IMR-90 (cell line): Measurements from ENCODE around the gene SEL1L2. TPM values are rescaled to one million over a fixed set of nuclear protein-coding genes. Genes with fewer than 3 reads are reported as not detected.

ENCODE experiments used
- ATAC-seq: fragments of 200-7000 bp; cut with Tn5 transposase; 2 replicates; pipeline ENCODE4 v1.9.1; 2020; ENCODE audit warnings: low read depth, mild to moderate bottlenecking, moderate library complexity
- BruUV-seq: library from RNA; stranded (reverse); fragments of 400-500 nt; replicated peaks from 2 replicates; lab custom pipeline; 2021; lab: Mats Ljungman, UMichigan
- CTCF ChIA-PET: fragments of 300-600 bp; formaldehyde crosslinking; extraction: SDS; loops from one replicate; lab custom pipeline; 2021; ENCODE audit warnings: antibody characterized with exemption; lab: Yijun Ruan, JAX
- POLR2A ChIA-PET: fragments of 300-600 bp; sonication (Branson Sonifier 250); formaldehyde crosslinking; loops from one replicate; lab custom pipeline; 2022; ENCODE audit warnings: antibody characterized with exemption; ENCODE audit not compliant: unreplicated experiment; lab: Charles Lee
- DNase-seq: peaks from one replicate; pipeline ENCODE4 v3.0.0; 2013
- H2AFZ ChIP-seq: replicated peaks from 2 replicates; pipeline ENCODE3; 2013; ENCODE audit warnings: low read length, mild to moderate bottlenecking; ENCODE audit not compliant: poor library complexity
- H2AK5ac ChIP-seq: 2 replicates; pipeline ENCODE4 v1.6.1; 2013; ENCODE audit warnings: low read depth, low read length, inconsistent platforms
- H2AK9ac ChIP-seq: replicated peaks from 2 replicates; pipeline ENCODE3; 2013; ENCODE audit warnings: mild to moderate bottlenecking, low read depth, low read length, moderate library complexity; ENCODE audit not compliant: poor library complexity
- H2BK120ac ChIP-seq: 2 replicates; pipeline ENCODE4 v1.6.1; 2013; ENCODE audit warnings: low read depth, low read length, inconsistent platforms
- H2BK15ac ChIP-seq: 3 replicates; pipeline ENCODE4 v1.6.1; 2013; ENCODE audit warnings: low read depth, low read length, inconsistent platforms
- H2BK20ac ChIP-seq: 2 replicates; pipeline ENCODE4 v1.6.1; 2013; ENCODE audit warnings: low read depth, mild to moderate bottlenecking, inconsistent platforms, low read length, moderate library complexity
- H2BK5ac ChIP-seq: 2 replicates; pipeline ENCODE4 v1.6.1; 2013; ENCODE audit warnings: mild to moderate bottlenecking, low read depth, low read length, inconsistent platforms; ENCODE audit not compliant: poor library complexity, severe bottlenecking
- H3K14ac ChIP-seq: replicated peaks from 2 replicates; pipeline ENCODE4 v1.6.1; 2013; ENCODE audit warnings: low read depth, low read length, inconsistent platforms
- H3K18ac ChIP-seq: 2 replicates; pipeline ENCODE4 v1.6.1; 2013; ENCODE audit warnings: low read depth, low read length, control low read depth
- H3K23ac ChIP-seq: 2 replicates; pipeline ENCODE4 v1.6.1; 2013; ENCODE audit warnings: low read depth, low read length, inconsistent platforms
- H3K27ac ChIP-seq: 2 replicates; pipeline ENCODE4 v1.5.1; 2013; ENCODE audit warnings: mild to moderate bottlenecking, control low read depth, low read length; ENCODE audit not compliant: insufficient read depth
- H3K27me3 ChIP-seq: 2 replicates; pipeline ENCODE4 v1.6.1; 2013; ENCODE audit warnings: low read length; ENCODE audit not compliant: control insufficient read depth, insufficient read depth
- H3K36me3 ChIP-seq: 2 replicates; pipeline ENCODE4 v1.6.1; 2013; ENCODE audit warnings: low read length, mixed read lengths; ENCODE audit not compliant: control insufficient read depth, insufficient read depth
- H3K4ac ChIP-seq: 2 replicates; pipeline ENCODE4 v1.6.1; 2013; ENCODE audit warnings: low read depth, low read length, inconsistent platforms
- H3K4me1 ChIP-seq: 2 replicates; pipeline ENCODE4 v1.6.1; 2013; ENCODE audit warnings: low read length, mixed read lengths; ENCODE audit not compliant: control insufficient read depth, insufficient read depth
- H3K4me2 ChIP-seq: 2 replicates; pipeline ENCODE4 v1.6.1; 2013; ENCODE audit warnings: low read depth, mild to moderate bottlenecking, control low read depth, low read length, moderate library complexity
- H3K4me3 ChIP-seq: 2 replicates; pipeline ENCODE4 v1.5.1; 2013; ENCODE audit warnings: low read depth, mild to moderate bottlenecking, control low read depth, low read length, moderate library complexity; ENCODE audit not compliant: insufficient read depth
- H3K56ac ChIP-seq: 2 replicates; pipeline ENCODE4 v1.6.1; 2013; ENCODE audit warnings: low read length, inconsistent platforms; ENCODE audit not compliant: insufficient read depth; ENCODE audit errors: extremely low read depth
- H3K79me1 ChIP-seq, 2 experiments: 2 replicates each; pipeline ENCODE4 v1.6.1; 2013; ENCODE audit warnings: low read length in 2 of 2, inconsistent platforms in 1 of 2, low read depth in 1 of 2
- H3K9ac ChIP-seq: 2 replicates; pipeline ENCODE4 v1.6.1; 2013; ENCODE audit warnings: low read depth, low read length, control low read depth
- H3K9me1 ChIP-seq: 2 replicates; pipeline ENCODE4 v1.6.1; 2013; ENCODE audit warnings: low read length, inconsistent platforms; ENCODE audit not compliant: insufficient read depth
- H3K9me3 ChIP-seq: 2 replicates; pipeline ENCODE4 v1.6.1; 2013; ENCODE audit warnings: low read length; ENCODE audit not compliant: control insufficient read depth, insufficient read depth
- H4K20me1 ChIP-seq: 2 replicates; pipeline ENCODE4 v1.6.1; 2013; ENCODE audit warnings: low read length, inconsistent platforms; ENCODE audit not compliant: insufficient read depth
- H4K5ac ChIP-seq: 2 replicates; pipeline ENCODE4 v1.6.1; 2013; ENCODE audit warnings: mild to moderate bottlenecking, low read depth, low read length, control low read depth
- H4K8ac ChIP-seq, 2 experiments: 2 replicates each; pipeline ENCODE4 v1.6.1; 2013; ENCODE audit warnings: low read depth in 2 of 2, low read length in 2 of 2, control low read depth in 1 of 2, inconsistent platforms in 1 of 2
- H4K91ac ChIP-seq: 2 replicates; pipeline ENCODE4 v1.6.1; 2013; ENCODE audit warnings: low read depth, low read length, inconsistent platforms; ENCODE audit not compliant: insufficient read depth
- BHLHE40 ChIP-seq: fragments of 150-350 bp; IDR thresholded peaks from 2 replicates; pipeline ENCODE4 v1.6.1; 2016; ENCODE audit warnings: mild to moderate bottlenecking, low read depth, low read length
- CEBPB ChIP-seq: IDR thresholded peaks from 2 replicates; pipeline ENCODE4 v1.6.1; 2012; ENCODE audit warnings: low read depth, low read length, improper control_type of control experiment
- CHD1 ChIP-seq: IDR thresholded peaks from 2 replicates; pipeline ENCODE4 v1.6.1; 2012; ENCODE audit warnings: low read depth, low read length, improper control_type of control experiment
- ELK1 ChIP-seq: fragments of 150-350 bp; IDR thresholded peaks from 2 replicates; pipeline ENCODE4 v1.6.1; 2016; ENCODE audit warnings: low read depth, mild to moderate bottlenecking, low read length, moderate library complexity, borderline replicate concordance
- MAFK ChIP-seq: IDR thresholded peaks from 2 replicates; pipeline ENCODE4 v1.6.1; 2012; ENCODE audit warnings: low read depth, low read length, improper control_type of control experiment
- MAZ ChIP-seq: IDR thresholded peaks from 2 replicates; pipeline ENCODE4 v1.6.1; 2012; ENCODE audit warnings: low read depth, mild to moderate bottlenecking, low read length, improper control_type of control experiment, moderate library complexity, borderline replicate concordance
- MXI1 ChIP-seq: IDR thresholded peaks from 2 replicates; pipeline ENCODE4 v1.6.1; 2012; ENCODE audit warnings: low read depth, mild to moderate bottlenecking, low read length, moderate library complexity, borderline replicate concordance
- NFE2L2 ChIP-seq: fragments of 150-350 bp; IDR thresholded peaks from 2 replicates; pipeline ENCODE4 v1.6.1; 2016; ENCODE audit warnings: low read depth, mild to moderate bottlenecking, low read length
- POLR2A ChIP-seq: IDR thresholded peaks from 2 replicates; pipeline ENCODE4 v1.6.1; 2012; ENCODE audit warnings: mild to moderate bottlenecking, low read depth, low read length
- RAD21 ChIP-seq: IDR thresholded peaks from 2 replicates; pipeline ENCODE4 v1.6.1; 2012; ENCODE audit warnings: low read length, improper control_type of control experiment
- RCOR1 ChIP-seq: IDR thresholded peaks from 2 replicates; pipeline ENCODE4 v1.6.1; 2012; ENCODE audit warnings: mild to moderate bottlenecking, low read length, improper control_type of control experiment; ENCODE audit not compliant: insufficient replicate concordance
- RFX5 ChIP-seq: IDR thresholded peaks from 2 replicates; pipeline ENCODE4 v1.8.0; 2012; ENCODE audit warnings: low read depth, mild to moderate bottlenecking, low read length, moderate library complexity
- SMC3 ChIP-seq: fragments of 150-350 bp; IDR thresholded peaks from 2 replicates; pipeline ENCODE4 v1.6.1; 2016; ENCODE audit warnings: low read depth, mild to moderate bottlenecking, antibody characterized with exemption, low read length, moderate library complexity
- USF2 ChIP-seq: fragments of 150-350 bp; IDR thresholded peaks from 2 replicates; pipeline ENCODE4 v1.6.1; 2017; ENCODE audit warnings: mild to moderate bottlenecking, antibody characterized with exemption, low read length, low read depth
- WGBS, 2 experiments: methylation state at CpG; one replicate each; pipeline versions ENCODE4 v1.1.5 to v1.1.7; 2013; ENCODE audit warnings: missing lambda C conversion rate in 2 of 2; ENCODE audit not compliant: insufficient read length in 1 of 2; ENCODE audit errors: extremely low coverage in 2 of 2; 5-methylcytosine and 5-hydroxymethylcytosine counted together
- dilution Hi-C: fragments of 300-500 bp; cut with HindIII; formaldehyde crosslinking; loops from one replicate; pipeline ENCODE4 v1.14.3; 2018; ENCODE audit warnings: low sequenced_read_pairs; ENCODE audit not compliant: unreplicated experiment
- in situ Hi-C: fragments of 300-500 bp; cut with MboI; formaldehyde crosslinking; loops from 3 replicates; pipeline ENCODE4 v1.14.3; 2019; ENCODE audit warnings: low sequenced_read_pairs, inconsistent platforms, mixed read lengths
- intact Hi-C: fragments of 100-400 bp; cut with micrococcal nuclease; formaldehyde crosslinking; loops from 2 replicates; pipeline ENCODE4 v1.10.0; 2022
- polyA plus RNA-seq, 3 experiments: library from polyadenylated mRNA; depleted of rRNA; stranded (reverse); fragments of >200 nt; gene quantifications; 2 replicates each; pipeline ENCODE4 v1.2.3, GENCODE V29; 2012; ENCODE audit warnings: low replicate concordance in 1 of 3
- total RNA-seq: library from RNA; depleted of rRNA; stranded (reverse); fragments of >200 nt; gene quantifications from 2 replicates; pipeline ENCODE4 v1.2.3, GENCODE V29; 2012
- TF ChIP-seq, protein P1 (sequence below): conservative IDR thresholded peaks from 2 replicates; pipeline ENCODE4 v1.5.1; 2012; ENCODE audit warnings: mild to moderate bottlenecking, low read depth, low read length, improper control_type of control experiment

The SEL1L2 gene
- total and polyA plus RNA-seq, 2 of the 4 experiments (the other 2 are of a cell fraction), result not detected

DNA sequence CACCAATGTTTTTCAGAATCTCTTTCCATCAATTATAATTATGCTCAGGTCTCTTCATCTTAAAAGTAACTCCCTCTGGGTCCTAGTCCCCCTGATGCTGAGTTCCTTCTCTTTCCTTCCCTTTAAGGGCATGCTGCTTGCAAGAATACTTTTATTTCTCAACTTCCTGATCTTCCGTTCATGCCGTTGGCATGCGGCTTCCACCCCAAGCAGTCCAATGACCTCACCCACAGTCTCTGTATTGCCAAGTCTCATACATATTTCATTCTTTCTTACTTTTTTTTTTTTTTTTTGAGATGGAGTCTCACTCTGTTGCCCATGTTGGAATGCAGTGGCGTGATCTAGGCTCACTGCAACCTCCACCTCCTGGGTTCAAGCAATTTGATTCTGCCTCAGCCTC is 122.1 kb downstream of the SEL1L2 start:
- Histone ChIP-seq H3K23ac (no peak overlapping the region), H3K9ac (no peak overlapping the region), H2BK120ac (no peak overlapping the region), H2AFZ (no peak overlapping the region), H4K8ac (no peak overlapping the region), H3K4me2 (no peak overlapping the region), H3K4me1 (no peaks in the 10 kb centered on the region), H4K20me1 (no peaks in the 10 kb centered on the region), H3K27ac (no peak overlapping the region), H4K91ac (no peak overlapping the region), H3K9me1 (no peaks in the 10 kb centered on the region), H3K18ac (no peak overlapping the region), H2AK9ac (no peak overlapping the region), H4K5ac (no peak overlapping the region), H2BK15ac (no peak overlapping the region), H2BK5ac (no peak overlapping the region), H3K79me1 (no peaks in the 10 kb centered on the region), H3K56ac (no peak overlapping the region), H2BK20ac (no peak overlapping the region), H3K27me3 (no peaks in the 10 kb centered on the region), H3K9me3 (no peaks in the 10 kb centered on the region; the same call in 1 of the 2 replicates), H3K4ac (no peak overlapping the region), H3K36me3 (no peaks in the 10 kb centered on the region), H3K14ac (no peak overlapping the region), H3K4me3 (no peak overlapping the region), H2AK5ac (no peak overlapping the region)
- intact Hi-C loops (no loop called here), dilution Hi-C loops (no loop called here), in situ Hi-C loops (no loop called here)
- DNase-seq (peak; percentile 18), ATAC-seq (no peak)
- POLR2A ChIA-PET, result no interaction called here
- WGBS, 2 experiments, result 44% methylated on average over 3 of the region's 4 CpGs; no CpG with 5 or more reads in 1 of the 2 experiments
- CTCF ChIA-PET, result no interaction called here
- no peak for TF ChIP-seq CEBPB
- TF ChIP-seq RCOR1, result no peak
- no peak for TF ChIP-seq RFX5
- TF ChIP-seq POLR2A, result no peak
- TF ChIP-seq RAD21, result no peak
- TF ChIP-seq MXI1, result no peak
- TF ChIP-seq BHLHE40, result no peak
- no peak for TF ChIP-seq SMC3
- no peak for TF ChIP-seq MAZ
- TF ChIP-seq USF2, result no peak
- TF ChIP-seq, protein P1, sequence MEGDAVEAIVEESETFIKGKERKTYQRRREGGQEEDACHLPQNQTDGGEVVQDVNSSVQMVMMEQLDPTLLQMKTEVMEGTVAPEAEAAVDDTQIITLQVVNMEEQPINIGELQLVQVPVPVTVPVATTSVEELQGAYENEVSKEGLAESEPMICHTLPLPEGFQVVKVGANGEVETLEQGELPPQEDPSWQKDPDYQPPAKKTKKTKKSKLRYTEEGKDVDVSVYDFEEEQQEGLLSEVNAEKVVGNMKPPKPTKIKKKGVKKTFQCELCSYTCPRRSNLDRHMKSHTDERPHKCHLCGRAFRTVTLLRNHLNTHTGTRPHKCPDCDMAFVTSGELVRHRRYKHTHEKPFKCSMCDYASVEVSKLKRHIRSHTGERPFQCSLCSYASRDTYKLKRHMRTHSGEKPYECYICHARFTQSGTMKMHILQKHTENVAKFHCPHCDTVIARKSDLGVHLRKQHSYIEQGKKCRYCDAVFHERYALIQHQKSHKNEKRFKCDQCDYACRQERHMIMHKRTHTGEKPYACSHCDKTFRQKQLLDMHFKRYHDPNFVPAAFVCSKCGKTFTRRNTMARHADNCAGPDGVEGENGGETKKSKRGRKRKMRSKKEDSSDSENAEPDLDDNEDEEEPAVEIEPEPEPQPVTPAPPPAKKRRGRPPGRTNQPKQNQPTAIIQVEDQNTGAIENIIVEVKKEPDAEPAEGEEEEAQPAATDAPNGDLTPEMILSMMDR, result no peak
- no peak for TF ChIP-seq CHD1
- no peak for TF ChIP-seq NFE2L2
- TF ChIP-seq ELK1, result no peak
- no peak for TF ChIP-seq MAFK
- BruUV-seq, result no TSS peak
